Ishikawa (cell line): ENCODE data around the gene GSC.

Source experiments
- CEBPB ChIP-seq: IDR thresholded peaks from 2 replicates; pipeline ENCODE4 v1.6.1; 2012
- EGR1 ChIP-seq: IDR thresholded peaks from 2 replicates; pipeline ENCODE4 v1.6.1; 2012
- EP300 ChIP-seq: IDR thresholded peaks from 2 replicates; pipeline ENCODE4 v1.6.1; 2012; ENCODE audit warnings: borderline replicate concordance
- FOXM1 ChIP-seq: IDR thresholded peaks from 2 replicates; pipeline ENCODE4 v1.6.1; 2012; ENCODE audit warnings: low read depth, borderline replicate concordance

DNA sequence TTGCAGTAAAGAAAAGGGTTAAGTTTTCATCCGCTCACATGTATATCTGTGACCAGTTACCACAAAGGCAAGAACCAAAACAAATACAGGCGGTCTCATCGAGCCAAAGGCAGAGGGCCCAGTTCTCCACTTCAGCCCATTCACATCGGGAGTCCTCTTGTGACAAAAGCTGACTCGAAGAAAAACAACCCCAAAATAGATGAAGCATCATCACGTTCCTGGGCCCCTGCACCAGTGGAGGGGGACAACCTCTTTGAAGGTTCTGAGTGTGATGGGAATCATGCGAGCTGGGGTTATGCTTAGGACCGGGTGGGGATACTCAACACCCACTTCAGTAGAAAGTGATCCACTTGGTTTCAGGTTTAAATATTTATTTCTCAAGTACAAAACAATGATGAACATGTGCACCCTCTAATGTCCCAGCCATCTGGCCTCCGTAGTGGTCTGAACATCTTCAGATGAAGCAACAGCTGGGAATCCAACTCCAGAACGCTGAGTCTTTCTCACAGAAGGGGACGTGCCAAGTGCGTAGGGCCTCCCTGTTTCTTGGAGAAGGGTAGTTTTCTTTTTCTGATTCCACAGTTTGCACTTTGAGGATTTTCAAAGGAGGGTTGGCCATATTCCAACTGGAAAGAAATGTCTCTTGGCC is 8.4 kb downstream of the GSC start:
- no peak for TF ChIP-seq CEBPB
- no peak for TF ChIP-seq EP300
- no peak for TF ChIP-seq FOXM1
- TF ChIP-seq EGR1 = no peak
